ENCODE results near the gene FEZF1. TPM values are rescaled to one million over a fixed set of nuclear protein-coding genes. Genes with fewer than 3 reads are reported as not detected.

The FEZF1 gene
- total RNA-seq, 3 donors from 2014 or later (not counting 1 experiment from before 2014, with no cell fraction given), result not detected

DNA sequence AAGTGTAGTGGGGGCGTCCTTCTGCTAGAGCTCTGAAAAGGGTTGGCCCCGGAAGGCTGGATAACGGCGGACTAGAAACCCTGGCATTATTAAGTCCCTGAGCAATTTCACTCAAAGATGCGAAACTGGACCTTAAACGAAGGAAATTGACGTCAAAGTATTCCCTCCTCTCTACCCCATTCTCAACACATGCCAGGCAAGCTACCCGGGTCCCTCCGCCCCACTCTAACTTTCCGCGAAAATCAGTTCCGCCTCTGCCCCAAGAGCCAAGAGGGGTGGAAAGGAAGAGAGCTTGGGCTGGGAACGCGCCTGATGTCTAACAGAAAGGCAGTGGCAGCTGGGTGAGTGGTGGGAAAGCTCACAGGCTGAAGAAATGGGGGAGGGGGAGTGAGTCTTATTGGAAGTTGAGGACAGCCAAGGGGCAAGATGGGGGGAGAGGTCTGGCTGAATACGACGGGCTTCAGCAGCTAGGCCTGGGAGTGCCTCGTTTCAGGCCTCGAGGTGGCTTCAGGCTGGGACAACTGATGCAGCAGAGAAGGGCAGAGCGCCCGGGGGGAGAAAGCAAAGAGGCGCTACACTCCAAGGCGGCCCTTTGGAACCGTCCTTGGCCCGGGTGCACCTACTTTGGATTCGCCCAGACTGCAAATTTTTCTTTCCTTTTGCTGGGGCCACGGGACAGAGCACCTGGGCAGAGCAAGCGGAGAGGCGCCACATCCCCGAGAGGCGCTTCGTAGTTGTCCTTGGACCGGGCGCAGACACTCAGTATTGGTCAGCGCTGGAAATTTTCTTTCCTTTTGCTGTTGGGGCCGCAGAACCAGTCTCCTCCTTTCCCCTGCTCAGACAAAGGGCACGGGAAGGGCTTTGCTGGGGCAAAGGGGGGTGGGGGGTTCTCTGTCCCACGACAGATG, 2.0 kb upstream of the FEZF1 start:
- TF ChIP-seq, protein P1, sequence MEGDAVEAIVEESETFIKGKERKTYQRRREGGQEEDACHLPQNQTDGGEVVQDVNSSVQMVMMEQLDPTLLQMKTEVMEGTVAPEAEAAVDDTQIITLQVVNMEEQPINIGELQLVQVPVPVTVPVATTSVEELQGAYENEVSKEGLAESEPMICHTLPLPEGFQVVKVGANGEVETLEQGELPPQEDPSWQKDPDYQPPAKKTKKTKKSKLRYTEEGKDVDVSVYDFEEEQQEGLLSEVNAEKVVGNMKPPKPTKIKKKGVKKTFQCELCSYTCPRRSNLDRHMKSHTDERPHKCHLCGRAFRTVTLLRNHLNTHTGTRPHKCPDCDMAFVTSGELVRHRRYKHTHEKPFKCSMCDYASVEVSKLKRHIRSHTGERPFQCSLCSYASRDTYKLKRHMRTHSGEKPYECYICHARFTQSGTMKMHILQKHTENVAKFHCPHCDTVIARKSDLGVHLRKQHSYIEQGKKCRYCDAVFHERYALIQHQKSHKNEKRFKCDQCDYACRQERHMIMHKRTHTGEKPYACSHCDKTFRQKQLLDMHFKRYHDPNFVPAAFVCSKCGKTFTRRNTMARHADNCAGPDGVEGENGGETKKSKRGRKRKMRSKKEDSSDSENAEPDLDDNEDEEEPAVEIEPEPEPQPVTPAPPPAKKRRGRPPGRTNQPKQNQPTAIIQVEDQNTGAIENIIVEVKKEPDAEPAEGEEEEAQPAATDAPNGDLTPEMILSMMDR (IDR thresholded peaks at IDR 0.05), result no peak
- no peak for DNase-seq
- intact Hi-C loops (cut with micrococcal nuclease), result no loop called here
- no peak overlapping the region for H3K4me3 ChIP-seq (ENCODE audit: low read length)
- H3K9me3 ChIP-seq (ENCODE audit: control insufficient read depth, insufficient read depth, low read length), result peaks cover 6% of the 10 kb centered on the region
- H3K4me3 Mint-ChIP-seq, result no peak overlapping the region
- peaks cover 0 to 4% of the 10 kb centered on the region in 2 donors for H3K9me3 Mint-ChIP-seq
- H3K4me1 Mint-ChIP-seq, result peaks cover 0 to 5% of the 10 kb centered on the region in 2 donors
- no peaks in the 10 kb centered on the region for H3K36me3 ChIP-seq (ENCODE audit: control insufficient read depth, insufficient read depth, low read length)
- peaks cover 62 to 64% of the 10 kb centered on the region in 2 donors for H3K27me3 Mint-ChIP-seq (ENCODE audit: low read depth in 2 of 2)
- no peak for ATAC-seq
- peaks cover 55% of the 10 kb centered on the region for H3K27me3 ChIP-seq (ENCODE audit: control insufficient read depth, insufficient read depth, low read length)
- H3K36me3 Mint-ChIP-seq, result peaks cover 12% of the 10 kb centered on the region
- H3K4me1 ChIP-seq (ENCODE audit: control insufficient read depth, insufficient read depth, low read length), result peaks cover 3% of the 10 kb centered on the region
- no peak overlapping the region for H3K27ac ChIP-seq (ENCODE audit: low read length)
- H3K27ac Mint-ChIP-seq, result no peak overlapping the region
- 17% methylated on average over 36 of the region's 37 CpGs for WGBS (ENCODE audit: insufficient coverage)

DNA sequence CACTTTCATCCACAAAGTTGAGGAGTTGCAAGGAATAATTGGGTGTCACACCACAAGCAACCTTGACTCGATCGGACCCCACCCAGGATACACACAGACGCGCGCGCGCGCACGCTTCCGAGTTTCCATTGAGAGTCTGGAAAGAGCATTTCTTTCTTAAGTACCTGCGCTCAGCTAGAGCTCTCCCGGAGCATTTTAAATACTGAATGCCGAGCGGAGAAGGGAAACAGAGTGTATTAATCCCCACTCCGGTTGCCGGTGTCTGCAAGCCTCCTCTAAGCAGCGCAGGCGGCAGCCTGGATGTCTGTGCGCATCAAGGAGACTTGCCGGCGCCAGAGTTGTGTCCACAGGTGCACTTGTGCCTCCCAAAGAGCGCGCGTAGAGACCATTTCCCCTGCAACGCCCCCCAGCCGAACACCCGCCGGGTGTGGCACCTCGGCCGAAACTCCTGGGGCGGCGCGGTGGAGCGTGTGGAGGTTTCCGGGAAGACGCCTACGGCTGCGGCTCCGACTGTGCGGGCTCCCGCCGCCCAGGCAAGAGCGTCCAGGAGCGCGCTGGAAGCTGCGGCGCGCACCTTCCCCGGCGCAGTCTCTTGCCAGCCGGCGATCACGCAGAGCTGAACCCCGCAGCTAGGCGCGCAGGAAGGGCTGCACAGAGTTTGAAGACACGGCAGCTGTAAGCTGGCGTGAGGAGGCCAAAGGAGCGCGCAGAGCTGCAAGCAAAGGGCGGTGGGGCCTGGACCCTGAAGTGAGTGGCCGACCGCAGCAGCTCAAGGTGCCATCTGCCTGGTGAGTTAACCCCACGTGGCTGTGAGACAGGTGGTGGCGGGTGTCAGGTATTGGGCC, 1.1 kb upstream of the FEZF1 start:
- ATAC-seq (no peak), DNase-seq (no peak)
- intact Hi-C loops (cut with micrococcal nuclease), result no loop called here
- H3K27ac ChIP-seq (ENCODE audit: low read length), result no peak overlapping the region
- no peaks in the 10 kb centered on the region for H3K9me3 ChIP-seq (ENCODE audit: control insufficient read depth, insufficient read depth, low read length)
- 4% methylated on average over 65 of the region's 65 CpGs for WGBS (ENCODE audit: insufficient coverage)
- Mint-ChIP-seq H3K4me1 (peaks cover 0 to 5% of the 10 kb centered on the region in 2 donors), H3K9me3 (peaks cover 2 to 4% of the 10 kb centered on the region in 2 donors), H3K36me3 (peaks cover 12% of the 10 kb centered on the region), H3K27me3 (ENCODE audit: low read depth in 2 of 2) (peaks cover 63% of the 10 kb centered on the region in 2 donors), H3K27ac (no peak overlapping the region), H3K4me3 (no peak overlapping the region)
- H3K4me3 ChIP-seq (ENCODE audit: low read length), result no peak overlapping the region
- H3K27me3 ChIP-seq (ENCODE audit: control insufficient read depth, insufficient read depth, low read length), result peaks cover 55% of the 10 kb centered on the region
- TF ChIP-seq, protein P1 (IDR thresholded peaks at IDR 0.05), result no peak
- H3K36me3 ChIP-seq (ENCODE audit: control insufficient read depth, insufficient read depth, low read length), result no peaks in the 10 kb centered on the region
- no peaks in the 10 kb centered on the region for H3K4me1 ChIP-seq (ENCODE audit: control insufficient read depth, insufficient read depth, low read length)

DNA sequence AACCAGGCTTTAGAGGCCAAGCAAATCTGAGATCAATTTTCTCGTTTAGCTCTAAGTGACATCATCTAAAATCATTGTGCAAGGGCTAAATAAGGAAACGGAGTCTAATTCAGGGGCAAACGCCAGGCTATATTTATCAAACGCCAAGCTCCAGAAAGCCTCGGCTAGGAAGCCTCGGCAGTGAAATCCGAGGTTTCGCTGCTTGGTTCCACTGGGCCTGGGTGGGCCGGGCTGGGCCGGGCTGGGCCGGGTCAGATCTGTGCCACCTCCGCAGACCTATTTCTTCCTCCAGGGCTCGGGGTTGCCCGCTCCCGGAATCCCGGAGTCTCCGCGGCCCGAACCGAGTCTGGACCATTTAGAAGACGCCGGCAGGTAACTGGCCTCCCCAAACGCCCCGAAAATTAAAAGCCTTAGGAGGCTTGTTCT, 459 bp upstream of the FEZF1 start:
- ATAC-seq (no peak), DNase-seq (no peak)
- H3K36me3 Mint-ChIP-seq, result peaks cover 12% of the 10 kb centered on the region
- intact Hi-C loops (cut with micrococcal nuclease), result no loop called here
- H3K27ac Mint-ChIP-seq, result no peak overlapping the region
- Histone ChIP-seq H3K9me3 (ENCODE audit: control insufficient read depth, insufficient read depth, low read length) (no peaks in the 10 kb centered on the region), H3K27ac (ENCODE audit: low read length) (no peak overlapping the region), H3K4me1 (ENCODE audit: control insufficient read depth, insufficient read depth, low read length) (no peaks in the 10 kb centered on the region), H3K27me3 (ENCODE audit: control insufficient read depth, insufficient read depth, low read length) (peaks cover 59% of the 10 kb centered on the region), H3K36me3 (ENCODE audit: control insufficient read depth, insufficient read depth, low read length) (no peaks in the 10 kb centered on the region), H3K4me3 (ENCODE audit: low read length) (no peak overlapping the region)
- peaks cover 0 to 5% of the 10 kb centered on the region in 2 donors for H3K4me1 Mint-ChIP-seq
- WGBS (ENCODE audit: insufficient coverage), result 4% methylated on average over 24 of the region's 24 CpGs
- peaks cover 2 to 4% of the 10 kb centered on the region in 2 donors for H3K9me3 Mint-ChIP-seq
- TF ChIP-seq, protein P1 (IDR thresholded peaks at IDR 0.05), result no peak
- H3K27me3 Mint-ChIP-seq (ENCODE audit: low read depth in 2 of 2), result peaks cover 61 to 64% of the 10 kb centered on the region in 2 donors
- no peak overlapping the region for H3K4me3 Mint-ChIP-seq
